NCI-H82 treated with DMSO at 0.1 percent for 48 hours (cell line): Measurements from ENCODE around the gene ALKAL2.

Source experiments
- DNase-seq: peaks from one replicate; lab custom pipeline; 2025; ENCODE audit not compliant: unreplicated experiment; lab: John Stamatoyannopoulos, UW

Gene ALKAL2

DNA sequence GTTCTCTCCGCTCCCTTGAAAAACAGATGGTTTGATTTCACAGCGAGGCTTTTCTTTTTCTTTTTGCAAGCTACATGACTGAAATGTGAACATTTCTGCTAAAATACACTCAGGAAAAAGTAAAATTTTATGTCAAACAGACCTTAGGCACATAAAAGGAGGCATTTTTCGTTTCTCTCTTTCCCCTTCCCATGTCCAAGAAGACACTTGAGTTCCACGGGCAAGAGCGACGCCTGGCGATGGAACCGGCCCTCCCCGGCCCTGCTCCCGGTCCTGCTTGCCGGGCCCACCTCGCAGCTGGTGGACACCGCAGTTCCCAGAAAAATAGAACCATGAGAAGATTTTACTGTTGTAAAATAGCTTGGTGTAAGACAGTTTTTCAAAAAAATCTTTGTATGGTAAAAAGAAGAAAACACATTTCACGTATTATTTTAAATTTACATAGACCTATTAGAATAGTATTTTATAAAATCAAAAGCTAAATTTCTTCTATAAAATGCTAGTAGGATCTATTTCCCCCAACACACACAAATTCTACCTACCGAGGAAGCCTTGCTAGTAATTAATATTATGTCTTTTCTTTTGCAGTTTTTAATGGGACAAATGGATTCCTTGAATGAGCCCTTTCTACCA, 2.3 kb upstream of the ALKAL2 start:
- DNase-seq: no peak

DNA sequence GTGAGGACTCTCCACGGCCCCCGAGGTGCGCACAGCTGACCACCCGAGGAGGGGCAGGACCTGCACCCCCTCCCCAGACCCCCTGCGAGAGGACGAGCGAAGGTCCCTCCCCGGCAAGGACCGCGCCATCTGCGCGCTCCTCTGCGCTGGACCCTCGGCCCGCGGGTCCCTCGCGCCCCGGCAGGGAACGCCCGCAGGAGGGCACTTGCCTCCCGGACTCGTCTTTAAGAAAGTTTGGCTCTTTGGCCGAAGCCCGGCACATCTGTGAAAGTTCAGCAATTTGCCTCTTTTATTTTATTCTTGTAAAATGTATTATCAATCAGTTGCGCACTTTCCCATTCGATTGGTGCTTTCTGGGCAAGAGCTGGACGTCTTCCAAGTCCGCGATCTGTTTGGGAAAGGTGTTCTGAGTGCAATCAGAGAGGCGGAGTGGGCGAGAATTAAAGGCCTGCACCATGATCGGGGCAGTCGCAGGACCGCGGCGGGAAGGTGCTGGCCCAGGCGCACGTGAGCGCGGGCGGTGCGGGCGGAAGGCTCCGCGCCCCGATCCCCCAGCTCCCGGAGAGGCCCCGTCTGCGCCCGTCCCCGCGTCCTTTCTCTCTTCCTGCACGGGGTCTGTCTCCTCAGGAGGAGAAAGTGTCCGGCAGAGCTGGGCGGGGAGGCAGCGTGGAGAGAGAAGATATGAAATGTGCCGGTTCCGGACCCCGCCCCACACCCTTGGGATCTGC, 1.6 kb upstream of the ALKAL2 start:
- no peak for DNase-seq

DNA sequence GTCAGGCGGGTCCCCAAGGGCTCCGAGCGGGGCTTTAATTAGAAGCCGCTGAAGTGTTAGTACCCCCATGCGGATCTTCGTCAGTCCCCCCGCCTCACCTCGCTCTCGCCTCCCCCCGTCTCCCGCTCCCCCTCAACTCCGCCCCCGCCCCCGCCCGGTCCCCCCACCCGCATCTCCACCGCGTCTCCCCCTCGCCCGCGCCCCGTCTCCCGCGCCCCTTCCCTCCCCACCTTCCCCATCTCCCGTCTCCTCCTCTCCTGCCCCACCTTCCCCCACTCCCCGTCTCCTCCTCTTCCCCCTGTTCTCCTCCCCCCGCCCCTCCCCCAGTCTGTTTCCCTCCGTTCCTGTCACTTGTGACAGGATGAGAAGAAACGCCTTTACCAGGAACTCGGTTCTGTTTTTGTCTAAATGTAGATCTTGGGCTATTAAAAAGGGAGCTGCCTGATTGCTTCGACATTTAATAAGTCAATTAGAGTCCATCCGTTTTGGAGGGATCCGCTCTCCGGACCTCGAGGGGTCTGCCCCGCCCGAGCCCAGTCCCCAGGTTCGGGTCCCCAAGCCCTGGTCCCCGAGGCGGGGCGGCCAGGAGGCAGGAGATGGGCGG, 969 bp upstream of the ALKAL2 start:
- no peak for DNase-seq

DNA sequence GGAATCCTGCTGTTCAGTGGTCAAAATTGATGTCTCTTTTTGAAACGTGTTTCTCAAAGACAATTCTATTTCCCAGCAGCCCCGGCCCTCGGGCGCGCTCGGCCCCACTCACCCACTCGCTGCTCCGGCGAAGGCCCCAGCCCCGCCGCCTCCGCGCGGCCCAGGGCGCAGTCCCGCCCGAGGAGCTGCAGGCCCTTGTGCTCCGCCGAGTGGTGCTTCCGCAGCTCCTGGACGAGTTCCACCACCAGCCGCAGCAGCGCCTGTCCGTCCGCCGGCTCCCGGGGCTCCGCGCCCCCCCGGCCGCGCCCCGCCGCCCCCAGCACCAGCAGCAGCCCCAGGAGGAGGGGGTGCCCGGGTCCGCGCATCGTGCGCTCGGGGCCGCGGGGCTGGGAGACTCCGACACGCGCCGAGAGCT, 413 bp downstream of the ALKAL2 start:
- DNase-seq: no peak

DNA sequence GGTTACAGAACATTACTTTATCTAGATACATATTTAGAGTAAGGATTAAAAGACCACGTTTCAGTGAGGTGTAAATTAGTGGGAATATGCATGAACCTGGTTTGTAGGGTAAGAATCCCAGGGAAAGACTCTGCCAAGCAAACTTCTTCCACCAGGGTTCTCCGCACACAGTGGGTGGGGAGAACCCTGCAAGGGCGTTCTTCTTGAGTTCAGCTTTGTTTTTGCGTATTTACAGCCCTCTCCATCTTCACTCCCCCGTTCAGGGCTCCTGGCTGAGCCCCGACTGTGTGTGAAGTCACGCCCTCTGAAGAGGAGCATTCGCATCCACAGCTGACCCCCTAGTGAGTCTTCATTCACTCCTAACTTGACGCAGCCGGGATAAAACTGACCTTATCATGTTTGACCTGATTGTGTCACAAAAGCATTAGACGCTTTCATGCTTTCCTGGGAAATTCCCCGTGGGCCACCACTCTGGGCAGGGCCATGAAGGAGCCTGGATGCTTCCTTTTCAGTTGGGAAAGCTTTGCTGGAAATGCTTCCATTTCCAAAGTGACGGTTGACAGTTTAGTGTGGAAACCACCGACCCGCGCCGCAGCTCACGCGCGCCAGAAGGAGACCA, 1.0 kb downstream of the ALKAL2 start:
- DNase-seq: no peak

DNA sequence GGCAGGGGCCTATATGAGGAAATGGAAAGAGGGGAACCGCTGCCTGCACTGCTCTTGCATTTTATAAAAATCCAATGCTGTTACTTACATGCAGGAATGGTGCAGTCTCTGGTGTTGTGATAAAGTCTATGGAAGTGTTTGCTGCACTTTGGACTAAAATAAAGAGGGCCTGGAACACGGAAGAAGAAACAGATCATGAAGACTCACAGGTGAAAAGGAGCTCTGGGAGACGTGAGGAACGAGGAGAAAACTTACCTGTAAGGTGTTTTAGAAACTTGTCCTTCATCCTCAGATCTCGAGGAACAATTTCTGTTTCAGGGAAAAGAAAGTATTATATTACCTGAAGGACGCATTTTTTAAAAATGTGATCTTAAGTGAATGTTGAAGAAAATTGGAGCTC, 1.9 kb downstream of the ALKAL2 start:
- DNase-seq: no peak

DNA sequence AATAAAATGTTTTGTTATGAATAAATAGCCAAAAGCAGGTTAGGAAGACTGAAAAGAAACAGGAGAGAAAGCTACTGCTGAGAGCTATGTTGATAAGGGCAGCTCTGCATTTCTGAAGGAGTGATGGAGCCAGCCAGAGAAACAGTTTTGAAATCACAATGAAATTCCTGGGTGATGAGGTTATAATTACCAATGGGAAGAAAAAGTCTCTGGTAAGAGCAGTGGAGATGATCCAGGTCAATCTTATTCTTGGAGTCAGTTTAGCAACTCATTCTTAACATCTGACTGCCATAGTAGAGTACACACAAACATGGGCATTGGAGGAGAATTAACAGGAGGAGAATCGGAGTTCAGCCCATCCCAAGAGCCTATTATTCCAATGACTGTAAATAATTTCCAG, 2.4 kb downstream of the ALKAL2 start:
- DNase-seq: no peak

DNA sequence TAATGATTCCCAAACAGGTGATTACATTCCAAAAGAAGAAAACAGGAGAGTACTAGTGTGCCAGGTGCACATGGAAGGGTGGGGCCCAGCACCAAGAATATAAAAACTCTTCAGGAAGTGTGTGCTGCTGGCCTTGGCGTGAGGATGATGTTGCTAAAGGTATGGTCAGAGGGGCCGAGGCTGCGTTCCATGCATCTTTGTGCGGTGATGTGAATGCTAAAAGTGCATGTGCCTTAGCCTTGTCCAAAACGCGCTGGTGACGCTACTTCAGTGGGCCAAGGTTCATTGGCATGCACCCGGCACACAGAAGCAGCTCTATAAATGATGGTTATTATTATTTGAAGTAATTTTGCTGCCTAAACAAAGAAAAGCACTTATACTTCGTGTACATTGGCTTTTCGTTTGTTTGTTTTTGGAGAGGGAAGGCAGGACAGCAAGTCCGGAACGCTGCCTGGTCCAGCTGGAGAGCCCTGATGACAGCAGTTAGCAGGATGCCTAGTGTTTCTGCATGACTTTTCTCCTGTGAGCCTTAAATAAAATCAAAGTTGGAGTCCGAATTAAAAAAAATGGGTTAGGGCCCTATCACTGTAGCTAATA, 2.9 kb downstream of the ALKAL2 start:
- no peak for DNase-seq

DNA sequence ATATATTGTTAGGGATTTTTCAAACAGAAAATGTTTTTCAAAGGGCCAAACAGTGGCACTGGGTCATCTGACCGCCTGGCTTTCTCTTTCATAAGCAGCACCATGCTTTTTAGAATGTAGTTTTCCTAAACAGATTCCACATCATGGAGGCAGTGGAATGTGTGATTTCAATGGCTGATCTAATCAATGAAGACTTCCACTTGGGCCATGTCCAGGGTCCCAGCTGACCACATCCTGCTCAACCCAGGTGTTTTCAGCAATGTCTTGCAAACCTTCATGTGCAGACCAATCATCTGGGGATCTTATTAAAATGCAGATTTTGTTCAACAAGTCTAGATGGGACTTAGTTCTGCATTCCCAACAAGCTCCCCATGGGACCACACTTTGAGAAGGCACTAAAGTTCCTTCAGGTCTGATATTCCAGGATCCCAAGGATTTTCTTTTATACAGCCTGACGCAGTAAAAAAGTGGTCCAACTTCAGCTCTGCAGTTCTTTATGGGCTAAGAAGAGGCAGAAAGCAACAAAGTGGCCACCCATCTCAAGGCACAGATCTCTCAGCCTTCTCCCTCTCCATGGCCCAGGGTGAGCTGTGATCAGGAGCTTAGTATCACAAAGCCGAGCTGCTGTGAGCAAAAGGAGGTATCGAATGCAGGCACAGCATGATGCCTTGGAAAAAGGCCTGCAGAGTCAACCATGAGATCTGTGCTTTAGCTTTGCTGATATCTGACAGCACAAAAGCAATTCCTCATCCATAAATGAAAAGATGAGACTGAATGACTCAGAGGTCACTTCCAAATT, 3.7 kb downstream of the ALKAL2 start:
- no peak for DNase-seq

DNA sequence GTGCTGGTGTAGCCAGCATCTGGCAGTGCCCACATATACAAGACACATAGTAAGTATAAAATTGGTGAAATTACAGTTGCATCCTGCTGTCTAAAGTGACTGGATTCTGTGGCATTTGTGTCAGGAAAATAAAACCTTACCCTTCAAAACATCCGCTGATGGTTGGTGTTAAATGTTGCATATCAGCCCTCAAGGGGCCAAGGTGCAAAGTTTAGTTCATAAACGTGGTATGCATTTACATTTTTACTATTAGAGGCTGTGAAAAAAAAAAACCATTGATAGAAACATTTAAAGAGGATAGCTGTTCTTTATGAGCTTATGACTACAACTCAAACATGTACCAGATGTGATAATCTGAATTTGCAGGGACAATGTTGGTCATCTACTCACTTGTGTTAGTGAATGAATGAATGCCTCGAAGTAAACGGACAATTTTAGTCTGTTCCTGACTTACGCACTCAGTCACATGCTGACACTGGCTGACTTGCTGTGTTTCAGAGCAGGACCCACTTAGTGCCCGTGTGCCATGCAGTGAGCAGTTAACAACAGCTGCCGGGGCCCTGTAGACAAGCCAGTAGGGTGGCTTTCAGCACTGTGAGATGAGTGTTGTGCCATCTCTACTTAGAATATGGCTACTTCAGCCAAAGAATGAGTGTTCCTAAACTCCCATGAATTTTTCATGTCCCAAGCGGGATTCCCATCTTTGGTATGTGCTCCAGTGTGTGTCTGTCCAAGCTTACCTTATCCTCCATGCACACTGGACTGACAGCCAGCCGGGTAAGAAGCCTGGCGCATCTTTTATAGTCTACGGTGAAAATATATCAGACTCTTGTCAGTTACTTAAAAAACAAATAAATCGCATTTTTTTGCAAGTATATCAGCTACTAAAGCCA, 5.3 kb downstream of the ALKAL2 start:
- no peak for DNase-seq

DNA sequence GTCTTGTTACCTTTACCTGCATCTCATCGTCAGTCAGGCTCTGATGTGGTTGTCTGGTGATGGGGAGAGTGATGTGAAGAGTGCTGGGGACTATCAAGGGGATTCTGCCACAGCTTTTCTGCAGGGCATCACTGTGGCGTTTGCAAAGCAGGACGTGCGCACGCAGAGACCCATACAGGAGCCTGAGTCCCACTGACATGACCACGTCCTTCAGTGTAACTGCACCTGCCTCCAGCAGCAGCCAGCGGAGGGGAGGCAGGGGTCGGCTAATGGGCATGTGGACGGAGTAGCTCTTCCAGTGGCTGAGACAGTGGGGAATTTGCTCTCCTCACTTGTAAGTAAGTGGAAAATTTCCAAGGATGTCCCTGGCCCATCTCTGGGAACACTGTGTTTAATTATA, 6.5 kb downstream of the ALKAL2 start:
- DNase-seq: no peak

DNA sequence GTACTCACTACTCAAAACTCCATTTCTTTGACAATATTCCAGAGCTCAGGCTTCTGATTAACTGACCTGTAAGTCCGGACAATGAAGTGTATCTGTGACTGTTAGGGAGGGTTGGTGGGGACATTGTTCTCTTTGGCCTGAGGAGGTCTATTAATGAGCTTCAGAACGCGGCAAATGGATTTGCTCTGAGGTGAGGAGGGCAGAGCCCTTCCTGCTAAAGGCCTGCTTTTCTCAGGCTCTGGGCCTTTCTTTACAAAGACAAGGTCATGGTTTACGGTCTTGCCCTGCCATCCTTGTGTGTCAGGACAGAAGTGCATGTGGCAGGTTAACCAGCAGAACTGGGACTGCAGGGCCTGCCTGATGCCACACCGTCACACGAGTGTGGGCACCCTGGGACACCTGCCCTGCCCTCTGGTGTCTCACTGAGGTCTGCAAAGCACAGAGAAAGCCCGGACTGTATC, 7.2 kb downstream of the ALKAL2 start:
- no peak for DNase-seq

DNA sequence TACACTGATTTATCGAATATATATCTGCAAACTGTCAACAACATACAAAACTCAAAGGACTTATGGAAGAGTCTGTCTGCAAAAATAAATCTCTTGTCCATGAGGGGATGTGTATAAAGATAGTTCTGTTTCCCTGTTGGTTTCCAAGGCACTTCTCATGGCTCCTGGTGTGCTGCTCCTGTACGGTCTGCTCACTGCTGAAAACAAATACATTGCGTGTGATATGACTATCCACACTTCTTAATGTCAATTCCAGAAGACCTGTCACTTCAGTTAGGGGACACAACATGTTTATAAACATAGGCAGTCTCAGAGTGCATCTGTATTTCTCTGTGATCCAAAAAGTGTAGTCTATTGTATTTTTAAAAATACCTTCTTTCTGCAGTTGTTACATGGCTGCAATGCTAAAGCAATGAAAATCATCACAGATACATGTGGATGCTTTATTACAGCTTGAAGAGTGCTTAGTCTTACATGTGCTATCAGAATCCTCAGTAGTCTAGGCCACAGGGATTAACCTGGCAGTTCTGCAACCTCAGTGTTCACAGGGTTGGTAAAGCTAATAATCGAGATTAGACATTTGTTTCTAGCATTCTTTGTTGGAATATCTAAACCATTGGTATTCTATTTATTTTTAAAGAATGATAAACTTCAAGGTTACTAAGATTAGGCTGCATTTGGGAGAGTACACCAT, 7.8 kb downstream of the ALKAL2 start:
- no peak for DNase-seq

DNA sequence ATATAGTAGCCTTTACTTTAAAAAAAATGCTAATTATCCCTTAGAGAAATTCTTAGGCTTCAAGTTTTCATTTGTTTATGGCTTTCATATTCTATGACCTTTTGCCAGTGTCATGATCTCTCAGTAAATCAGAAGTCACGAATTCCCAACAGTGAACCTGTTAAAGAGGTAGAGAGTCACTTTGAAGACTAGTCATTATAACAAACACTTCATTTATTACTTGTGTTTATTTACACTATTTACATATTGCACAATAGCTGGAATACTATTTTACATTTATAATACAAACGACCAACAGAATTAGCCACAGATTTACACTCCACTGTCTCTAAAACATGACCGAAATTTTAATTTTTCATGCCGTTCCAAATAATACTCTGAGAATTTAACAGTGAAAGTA, 8.5 kb downstream of the ALKAL2 start:
- no peak for DNase-seq

DNA sequence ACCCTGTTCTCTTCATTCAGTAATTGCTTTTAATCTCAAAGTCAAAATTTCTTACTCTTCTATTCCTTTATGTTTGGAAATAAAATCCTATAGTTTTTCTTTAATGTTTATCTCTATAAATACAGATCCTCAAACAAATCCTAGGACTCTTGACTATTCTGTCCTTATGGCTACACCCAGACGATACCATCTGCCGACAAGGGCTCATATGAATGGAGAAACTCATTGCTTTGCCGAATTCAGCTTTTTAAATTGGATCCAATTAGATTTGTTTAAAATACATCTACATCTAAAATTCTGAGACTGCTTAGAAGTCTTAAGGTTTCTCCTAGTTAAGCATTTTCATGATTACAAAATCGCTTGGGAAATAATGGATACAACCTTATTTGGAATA, 9.0 kb downstream of the ALKAL2 start:
- no peak for DNase-seq

DNA sequence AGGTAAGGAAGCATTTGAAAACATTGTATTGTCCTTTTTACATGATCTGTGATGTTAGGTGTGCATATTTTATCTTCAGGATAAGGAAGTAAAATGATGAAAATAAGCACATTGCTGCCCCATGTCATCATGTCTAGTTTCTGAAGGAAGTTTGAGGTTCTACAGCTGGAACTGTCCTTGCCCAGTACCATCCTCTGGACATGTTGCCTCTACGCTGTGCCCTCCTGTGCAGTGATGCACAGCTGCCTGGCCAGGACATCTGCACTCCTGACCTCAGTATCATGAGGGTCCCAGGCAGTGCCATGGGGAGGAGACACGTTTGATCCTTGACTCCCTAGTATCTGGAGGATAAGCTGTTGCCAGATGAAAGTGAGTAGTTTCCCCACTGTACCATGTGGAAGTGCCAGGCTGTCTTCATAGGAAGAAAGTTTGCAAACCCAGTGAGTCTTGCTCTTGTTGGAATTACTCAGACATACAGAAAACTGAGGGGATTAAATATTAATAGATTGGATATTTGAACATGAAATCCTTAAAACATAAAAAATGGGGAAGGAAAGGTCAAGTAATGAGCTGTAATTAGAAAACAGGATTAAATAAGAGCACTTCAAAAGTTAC, 9.5 kb downstream of the ALKAL2 start:
- no peak for DNase-seq

DNA sequence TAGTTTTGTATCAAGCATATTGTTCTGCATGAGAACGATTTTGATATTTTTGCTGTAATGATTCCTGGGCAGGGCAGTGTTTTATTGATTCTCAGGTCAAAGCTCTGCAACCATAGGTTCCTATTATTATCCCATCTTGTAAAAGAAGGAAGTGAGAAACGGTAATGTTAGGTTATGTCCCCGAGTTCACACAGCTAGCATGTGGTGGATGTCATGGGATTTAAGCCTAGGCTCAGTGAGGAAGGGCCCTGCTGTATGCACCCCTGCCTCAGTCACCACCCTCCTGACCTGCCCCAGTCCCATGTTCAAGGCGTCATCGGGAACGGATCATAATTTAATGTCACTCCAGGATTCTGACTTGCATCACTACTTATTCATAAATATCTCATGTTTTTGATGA, 12.4 kb downstream of the ALKAL2 start:
- no peak for DNase-seq

DNA sequence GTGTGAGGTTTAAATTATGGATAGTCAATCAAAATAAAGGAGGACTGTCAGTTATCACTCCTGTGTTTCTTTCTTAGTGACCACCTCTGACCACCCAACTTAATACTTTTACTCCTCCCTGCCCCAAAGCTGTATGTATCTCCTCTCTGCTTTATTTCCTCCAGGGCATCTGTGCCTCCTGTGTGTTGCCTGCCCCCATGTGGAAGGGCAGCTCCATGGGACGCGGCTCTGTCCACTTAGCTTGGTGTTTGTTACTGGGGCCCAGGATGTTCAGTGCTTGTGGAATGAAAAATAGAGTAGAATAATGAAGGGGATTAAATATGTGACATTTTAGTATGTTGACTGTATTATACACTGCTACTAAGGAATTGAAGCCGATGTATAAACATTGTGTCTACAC, 13.4 kb downstream of the ALKAL2 start:
- DNase-seq: no peak

DNA sequence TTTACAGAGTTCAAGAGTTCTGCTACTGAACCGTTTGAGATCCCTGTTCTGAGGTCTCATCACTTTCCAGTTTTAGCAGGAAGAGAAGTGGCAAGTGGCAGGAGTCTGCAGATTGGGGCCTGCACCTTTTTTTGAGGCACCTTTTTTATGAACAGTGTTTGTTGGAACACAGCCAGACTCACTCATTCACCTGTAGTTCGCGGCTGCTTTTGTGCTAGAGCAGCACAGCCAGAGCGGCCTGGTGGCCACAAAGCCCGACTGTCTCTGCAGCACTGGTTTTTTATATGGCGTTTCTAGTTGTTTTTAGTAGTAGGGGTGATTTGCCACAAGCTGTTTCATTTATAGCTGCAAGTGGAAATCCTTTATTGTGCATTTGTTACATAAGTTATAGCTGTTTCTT, 14.6 kb downstream of the ALKAL2 start:
- no peak for DNase-seq
